Panc1 (cell line): ENCODE results near the gene NF1.

ENCODE experiments used
- CTCF ChIP-seq: fragments of 450-650 bp; IDR thresholded peaks from 2 replicates; pipeline ENCODE4 v1.5.1; 2017; ENCODE audit warnings: mild to moderate bottlenecking
- POLR2AphosphoS5 ChIP-seq: IDR thresholded peaks from 2 replicates; pipeline ENCODE4 v1.6.1; 2012; ENCODE audit warnings: mild to moderate bottlenecking, low read depth, low read length, moderate library complexity
- SIN3A ChIP-seq: IDR thresholded peaks from 2 replicates; pipeline ENCODE4 v1.6.1; 2012; ENCODE audit warnings: low read depth, mild to moderate bottlenecking, low read length, moderate library complexity, borderline replicate concordance; ENCODE audit not compliant: insufficient read depth
- TCF7L2 ChIP-seq: IDR thresholded peaks from 2 replicates; pipeline ENCODE4 v1.6.1; 2011; ENCODE audit warnings: mild to moderate bottlenecking, low read depth, low read length, inconsistent platforms

- TF ChIP-seq CTCF: no peak
- TF ChIP-seq SIN3A: no peak
- no peak for TF ChIP-seq POLR2AphosphoS5
- TF ChIP-seq TCF7L2: no peak
These were observed 200.7 kb downstream of the NF1 start for GRCh38 chr17:31295489-31295871.
